Measurements from ENCODE around the gene ZFP28.

ZFP28 gene

DNA sequence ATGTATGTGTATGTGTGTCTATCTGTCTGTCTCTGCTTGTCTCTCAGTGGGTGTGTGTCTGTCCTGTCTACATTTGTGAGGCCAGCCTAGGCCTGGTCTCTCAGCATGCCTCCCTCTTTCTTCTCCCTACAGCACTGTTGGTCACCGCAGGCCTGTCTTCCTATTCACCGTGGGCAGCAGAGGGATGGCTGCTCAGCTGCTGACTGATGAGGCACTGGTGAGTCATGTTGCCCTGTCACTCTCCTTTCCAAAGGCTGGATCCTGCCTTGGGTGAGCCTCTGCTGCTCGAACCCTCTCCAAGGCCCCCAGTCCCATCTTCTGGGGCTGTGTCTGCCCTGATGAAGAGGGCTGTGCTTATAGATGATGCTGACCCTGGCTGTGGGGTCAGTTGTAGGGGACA, 62.6 kb downstream of the ZFP28 start:
- DNase-seq (ENCODE audit: low spot score) = no peak
- no peak for ATAC-seq (ENCODE audit: low read depth)
- H3K9me3 ChIP-seq (ENCODE audit: severe bottlenecking) = peaks cover 8% of the 10 kb centered on the region
- H3K4me3 ChIP-seq (ENCODE audit: severe bottlenecking) = no peak overlapping the region
- TF ChIP-seq, protein P1, sequence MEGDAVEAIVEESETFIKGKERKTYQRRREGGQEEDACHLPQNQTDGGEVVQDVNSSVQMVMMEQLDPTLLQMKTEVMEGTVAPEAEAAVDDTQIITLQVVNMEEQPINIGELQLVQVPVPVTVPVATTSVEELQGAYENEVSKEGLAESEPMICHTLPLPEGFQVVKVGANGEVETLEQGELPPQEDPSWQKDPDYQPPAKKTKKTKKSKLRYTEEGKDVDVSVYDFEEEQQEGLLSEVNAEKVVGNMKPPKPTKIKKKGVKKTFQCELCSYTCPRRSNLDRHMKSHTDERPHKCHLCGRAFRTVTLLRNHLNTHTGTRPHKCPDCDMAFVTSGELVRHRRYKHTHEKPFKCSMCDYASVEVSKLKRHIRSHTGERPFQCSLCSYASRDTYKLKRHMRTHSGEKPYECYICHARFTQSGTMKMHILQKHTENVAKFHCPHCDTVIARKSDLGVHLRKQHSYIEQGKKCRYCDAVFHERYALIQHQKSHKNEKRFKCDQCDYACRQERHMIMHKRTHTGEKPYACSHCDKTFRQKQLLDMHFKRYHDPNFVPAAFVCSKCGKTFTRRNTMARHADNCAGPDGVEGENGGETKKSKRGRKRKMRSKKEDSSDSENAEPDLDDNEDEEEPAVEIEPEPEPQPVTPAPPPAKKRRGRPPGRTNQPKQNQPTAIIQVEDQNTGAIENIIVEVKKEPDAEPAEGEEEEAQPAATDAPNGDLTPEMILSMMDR (IDR thresholded peaks at IDR 0.05; ENCODE audit: poor library complexity, severe bottlenecking) = no peak
- H3K27me3 ChIP-seq (ENCODE audit: insufficient read depth, poor library complexity, severe bottlenecking) = no peaks in the 10 kb centered on the region
- H3K4me1 ChIP-seq (ENCODE audit: insufficient read depth, poor library complexity, severe bottlenecking) = no peaks in the 10 kb centered on the region
- no peak overlapping the region for H3K27ac ChIP-seq (ENCODE audit: poor library complexity, severe bottlenecking)
- peaks cover 25% of the 10 kb centered on the region for H3K36me3 ChIP-seq (ENCODE audit: low read depth)

- ATAC-seq (ENCODE audit: low read depth) (no peak), DNase-seq (ENCODE audit: low spot score) (no peak)
- H3K9me3 ChIP-seq (ENCODE audit: severe bottlenecking) = peaks cover 8% of the 10 kb centered on the region
- H3K36me3 ChIP-seq (ENCODE audit: low read depth) = peaks cover 15% of the 10 kb centered on the region
- H3K4me1 ChIP-seq (ENCODE audit: insufficient read depth, poor library complexity, severe bottlenecking) = no peaks in the 10 kb centered on the region
- H3K27me3 ChIP-seq (ENCODE audit: insufficient read depth, poor library complexity, severe bottlenecking) = no peaks in the 10 kb centered on the region
- H3K27ac ChIP-seq (ENCODE audit: poor library complexity, severe bottlenecking) = no peak overlapping the region
- TF ChIP-seq, protein P1 (IDR thresholded peaks at IDR 0.05; ENCODE audit: poor library complexity, severe bottlenecking) = no peak
- H3K4me3 ChIP-seq (ENCODE audit: severe bottlenecking) = no peak overlapping the region
These were observed 65.1 kb downstream of the ZFP28 start for GRCh38 chr19:56603829-56604228.

All from RWPE2 (cell line).